Astrocyte (in vitro differentiated cells and primary cell): ENCODE results near the gene GLO1.

Experiments
- CTCF ChIP-seq: IDR thresholded peaks from 2 replicates; pipeline ENCODE4 v1.5.1; 2011; ENCODE audit warnings: low read depth, mild to moderate bottlenecking, inconsistent platforms, low read length, moderate library complexity; ENCODE audit not compliant: insufficient read depth
- EZH2 ChIP-seq: IDR thresholded peaks from 2 replicates; pipeline ENCODE4 v1.6.1; 2012; ENCODE audit warnings: mild to moderate bottlenecking, low read length, inconsistent platforms; ENCODE audit not compliant: insufficient read depth

GRCh38 chr6:38676974-38677544 lies 25.9 kb downstream of the GLO1 start:
- no peak for TF ChIP-seq CTCF
- no peak for TF ChIP-seq EZH2
